MCF 10A (cell line): Measurements from ENCODE around the gene TRAF1. TPM values are rescaled to one million over a fixed set of nuclear protein-coding genes. Genes with fewer than 3 reads are reported as not detected.

Experiments
- BruUV-seq: library from RNA; stranded (reverse); fragments of 400-500 nt; replicated peaks from 2 replicates; lab custom pipeline; 2021; lab: Mats Ljungman, UMichigan
- CTCF ChIA-PET: fragments of 300-600 bp; sonication (Branson Sonifier 250); formaldehyde crosslinking; extraction: SDS; loops from one replicate; lab custom pipeline; 2021; ENCODE audit warnings: antibody characterized with exemption, inconsistent platforms; lab: Yijun Ruan, JAX
- POLR2A ChIA-PET: fragments of 300-600, 350-650 bp; sonication (Branson Sonifier 250); formaldehyde crosslinking; extraction: SDS; loops from one replicate; lab custom pipeline; 2020; ENCODE audit warnings: antibody characterized with exemption, inconsistent platforms; lab: Yijun Ruan, JAX
- DNase-seq: peaks from one replicate; pipeline ENCODE4 v3.0.0-alpha.2; 2018; ENCODE audit not compliant: unreplicated experiment
- H3K27ac Mint-ChIP-seq: one replicate; pipeline ENCODE4 v1.8.0; 2022; ENCODE audit warnings: mild to moderate bottlenecking, low read depth, mixed read lengths; ENCODE audit not compliant: unreplicated experiment
- H3K27me3 Mint-ChIP-seq: one replicate; pipeline ENCODE4 v1.8.0; 2022; ENCODE audit warnings: mixed read lengths; ENCODE audit not compliant: insufficient read depth, unreplicated experiment
- H3K36me3 Mint-ChIP-seq: one replicate; pipeline ENCODE4 v1.8.0; 2022; ENCODE audit warnings: mild to moderate bottlenecking, moderate library complexity, mixed read lengths; ENCODE audit not compliant: insufficient read depth, unreplicated experiment
- H3K4me1 Mint-ChIP-seq: one replicate; pipeline ENCODE4 v1.8.0; 2022; ENCODE audit warnings: mixed read lengths; ENCODE audit not compliant: insufficient read depth, unreplicated experiment
- H3K4me3 Mint-ChIP-seq: one replicate; pipeline ENCODE4 v1.8.0; 2022; ENCODE audit warnings: mild to moderate bottlenecking, moderate library complexity, mixed read lengths; ENCODE audit not compliant: unreplicated experiment
- H3K9me3 Mint-ChIP-seq: one replicate; pipeline ENCODE4 v1.8.0; 2022; ENCODE audit warnings: mixed read lengths; ENCODE audit not compliant: unreplicated experiment
- CTCF ChIP-seq: fragments of 200-600 bp; IDR thresholded peaks from one replicate; pipeline ENCODE4 v1.8.0; 2022; ENCODE audit warnings: antibody characterized with exemption, mild to moderate bottlenecking; ENCODE audit not compliant: unreplicated experiment
- intact Hi-C: fragments of 100-400 bp; cut with micrococcal nuclease; formaldehyde crosslinking; loops from 2 replicates; pipeline ENCODE4 v1.14.1; 2022
- total RNA-seq: library from RNA; stranded (reverse); gene quantifications from 2 replicates; pipeline ENCODE4 v1.2.3, GENCODE V29; 2022

The TRAF1 gene
- total RNA-seq, 1 experiment from 2014 or later = 0.84 TPM

GRCh38 chr9:120870206-120870605 is 56.4 kb downstream of the TRAF1 start:
- Mint-ChIP-seq H3K27me3 (no peaks in the 10 kb centered on the region), H3K4me3 (no peak overlapping the region), H3K4me1 (peaks cover 24% of the 10 kb centered on the region), H3K9me3 (no peaks in the 10 kb centered on the region), H3K36me3 (peaks cover 20% of the 10 kb centered on the region), H3K27ac (no peak overlapping the region)
- CTCF ChIA-PET = interaction anchor here (0.5 to 5.0 kb wide), 7 partner anchors 9 to 343 kb away, joined by 3 to 29 read pairs (median 3); no protein-coding TSS in a partner anchor
- TF ChIP-seq CTCF = no peak
- intact Hi-C loops = no loop called here
- POLR2A ChIA-PET = interaction anchor here (5.2 kb wide), 1 partner anchor 27 kb away, joined by 28 read pairs; the partner anchor contains the start of gene PSMD5
- DNase-seq = no peak
- BruUV-seq = no TSS peak

GRCh38 chr9:120869726-120870125 is 56.9 kb downstream of the TRAF1 start:
- BruUV-seq = no TSS peak
- intact Hi-C loops = no loop called here
- Mint-ChIP-seq H3K36me3 (peaks cover 20% of the 10 kb centered on the region), H3K4me3 (no peak overlapping the region), H3K27ac (no peak overlapping the region), H3K9me3 (no peaks in the 10 kb centered on the region), H3K27me3 (no peaks in the 10 kb centered on the region), H3K4me1 (peaks cover 21% of the 10 kb centered on the region)
- POLR2A ChIA-PET = interaction anchor here (0.5 to 5.2 kb wide), 4 partner anchors 26 to 543 kb away, joined by 3 to 28 read pairs (median 8); partner anchors contain the start of genes FBXW2 and PSMD5
- no peak for TF ChIP-seq CTCF
- DNase-seq = no peak
- CTCF ChIA-PET = interaction anchor here (0.5 to 5.0 kb wide), 6 partner anchors 10 to 343 kb away, joined by 3 to 29 read pairs (median 3); no protein-coding TSS in a partner anchor

- Mint-ChIP-seq H3K36me3 (peaks cover 20% of the 10 kb centered on the region), H3K9me3 (no peaks in the 10 kb centered on the region), H3K4me1 (peaks cover 21% of the 10 kb centered on the region), H3K4me3 (peak overlapping the region; percentile 72), H3K27me3 (no peaks in the 10 kb centered on the region), H3K27ac (peak overlapping the region; percentile 35)
- BruUV-seq = no TSS peak
- no peak for TF ChIP-seq CTCF
- intact Hi-C loops = no loop called here
- POLR2A ChIA-PET = interaction anchor here (0.5 to 5.2 kb wide), 4 partner anchors 26 to 542 kb away, joined by 3 to 28 read pairs (median 8); partner anchors contain the start of genes FBXW2 and PSMD5
- no peak for DNase-seq
- CTCF ChIA-PET = interaction anchor here (0.7 to 5.0 kb wide), 6 partner anchors 10 to 111 kb away, joined by 3 to 29 read pairs (median 3); partner anchors contain the start of gene PSMD5
Observed at GRCh38 chr9:120869360-120869687, 57.3 kb downstream of the TRAF1 start.

GRCh38 chr9:120868676-120869359 is 57.8 kb downstream of the TRAF1 start:
- TF ChIP-seq CTCF = no peak
- BruUV-seq = no TSS peak
- intact Hi-C loops = loop anchor here (1.0 kb wide), 1 partner anchor 67 kb away; no protein-coding TSS in a partner anchor
- ChIA-PET POLR2A (interaction anchor here (0.5 to 5.2 kb wide), 5 partner anchors 13 to 189 kb away, joined by 3 to 28 read pairs (median 4); partner anchors contain the start of genes FBXW2 and PSMD5), CTCF (interaction anchor here (0.5 to 5.0 kb wide), 10 partner anchors 9 to 113 kb away, joined by 3 to 29 read pairs (median 3); partner anchors contain the start of gene PSMD5)
- Mint-ChIP-seq H3K4me1 (peaks cover 19% of the 10 kb centered on the region), H3K4me3 (peak overlapping the region; percentile 72), H3K27me3 (no peaks in the 10 kb centered on the region), H3K9me3 (no peaks in the 10 kb centered on the region), H3K27ac (peak overlapping the region; percentile 35), H3K36me3 (peaks cover 20% of the 10 kb centered on the region)
- peak; percentile 99 for DNase-seq
